GM19372 (cell line): ENCODE data around the gene KLF13.
A peak's percentile ranks its signal among the peaks of the same experiment; 100 is the strongest.
"Not testable (repeated sequence)": the region's sequence is repeated elsewhere in the genome, so short reads cannot be mapped to it uniquely, and the experiment has no call there.

Experiments
- ATAC-seq: cut with Tn5 transposase; IDR thresholded peaks from one replicate; pipeline ENCODE4 v1.9.1; 2021; ENCODE audit warnings: mild to moderate bottlenecking, low read depth, moderate library complexity; ENCODE audit not compliant: unreplicated experiment

Gene KLF13

GRCh38 chr15:31344266-31344665 lies 17.6 kb downstream of the KLF13 start:
- no peak for ATAC-seq

GRCh38 chr15:31344823-31345605 lies 18.4 kb downstream of the KLF13 start:
- ATAC-seq, result peak; percentile 37

GRCh38 chr15:31345606-31346366 lies 19.2 kb downstream of the KLF13 start:
- ATAC-seq, result peak; percentile 33

GRCh38 chr15:31346367-31347066 lies 19.9 kb downstream of the KLF13 start:
- ATAC-seq, result peak; percentile 51

- no peak for ATAC-seq
Observed at GRCh38 chr15:31347067-31347975, 20.7 kb downstream of the KLF13 start.

- no peak for ATAC-seq
Observed at GRCh38 chr15:31347981-31348803, 21.6 kb downstream of the KLF13 start.

- no peak for ATAC-seq
Observed at GRCh38 chr15:31349233-31350141, 22.9 kb downstream of the KLF13 start.

GRCh38 chr15:31350771-31351170 lies 24.1 kb downstream of the KLF13 start:
- no peak for ATAC-seq

GRCh38 chr15:31352339-31352751 lies 25.7 kb downstream of the KLF13 start:
- no peak for ATAC-seq

- peak; percentile 77 for ATAC-seq
Observed at GRCh38 chr15:31352911-31353811, 26.5 kb downstream of the KLF13 start.

- ATAC-seq, result no peak
Observed at GRCh38 chr15:31353931-31354330, 27.3 kb downstream of the KLF13 start.

GRCh38 chr15:31356097-31356496 lies 29.5 kb downstream of the KLF13 start:
- not testable (repeated sequence) for ATAC-seq

- ATAC-seq, result no peak
Observed at GRCh38 chr15:31357148-31357547, 30.5 kb downstream of the KLF13 start.

GRCh38 chr15:31358163-31358562 lies 31.5 kb downstream of the KLF13 start:
- ATAC-seq, result no peak

GRCh38 chr15:31358957-31359701 lies 32.5 kb downstream of the KLF13 start:
- ATAC-seq, result no peak

GRCh38 chr15:31359702-31360111 lies 33.1 kb downstream of the KLF13 start:
- no peak for ATAC-seq

- no peak for ATAC-seq
Observed at GRCh38 chr15:31360158-31360561, 33.5 kb downstream of the KLF13 start.
